ENCODE results near the gene MOB3C. TPM values are rescaled to one million over a fixed set of nuclear protein-coding genes. Genes with fewer than 3 reads are reported as not detected.

The MOB3C gene
- total and polyA plus RNA-seq, 10 of the 15 experiments (the other 5 are each of a cell fraction or from before 2014, with no cell fraction given): 1.0 to 16.0 (median 9.4) TPM

GRCh38 chr1:46621930-46622329 lies 5.3 kb upstream of the MOB3C start:
- 57% methylated on average over 7 of the region's 7 CpGs for WGBS (ENCODE audit: insufficient coverage, insufficient replicate concordance, low lambda C conversion rate, missing lambda C conversion rate)
- CTCF ChIA-PET: interaction anchor here (0.9 to 4.7 kb wide), 7 partner anchors 9 to 103 kb away, joined by 3 to 37 read pairs (median 3); no protein-coding TSS in a partner anchor
- intact Hi-C loops (cut with micrococcal nuclease; ENCODE audit: unreplicated experiment) (loop anchor here (1.0 kb wide), 1 partner anchor 103 kb away; no protein-coding TSS in a partner anchor), in situ Hi-C loops (cut with MboI) (no loop called here)
- Histone ChIP-seq H2AFZ (ENCODE audit: control insufficient read depth, low read depth, low read length) (no peak overlapping the region), H3K79me2 (ENCODE audit: control insufficient read depth, insufficient read depth, low read length) (no peaks in the 10 kb centered on the region), H3K27me3 (replicated peaks in 1 of 2; ENCODE audit: control insufficient read depth in 2 of 2, insufficient read depth in 2 of 2, low read length in 1 of 2) (no peaks in the 10 kb centered on the region), H3K36me3 (ENCODE audit: control insufficient read depth in 2 of 2, insufficient read depth in 2 of 2, low read length in 1 of 2) (no peaks in the 10 kb centered on the region), H4K20me1 (ENCODE audit: control insufficient read depth, insufficient read depth) (no peaks in the 10 kb centered on the region), H3K9me3 (replicated peaks; ENCODE audit: control insufficient read depth, insufficient read depth, low read length) (no peaks in the 10 kb centered on the region), H3K9ac (ENCODE audit: control insufficient read depth, insufficient read depth, low read length) (no peak overlapping the region), H3K4me3 (no peak overlapping the region), H3K4me1 (ENCODE audit: control insufficient read depth, insufficient read depth, low read length) (peaks cover 19% of the 10 kb centered on the region), H3K4me2 (ENCODE audit: control insufficient read depth, insufficient read depth) (no peak overlapping the region), H3K27ac (ENCODE audit: control insufficient read depth, insufficient read depth) (no peak overlapping the region)
- ATAC-seq (no peak), DNase-seq (ENCODE audit: low read depth, low spot score) (no peak), FAIRE-seq (no peak)
- BruUV-seq (replicated peaks): no TSS peak
- TF ChIP-seq WRNIP1 (IDR thresholded peaks at IDR 0.05; ENCODE audit: borderline replicate concordance, low read depth, low read length) (no peak), STAT3 (IDR thresholded peaks at IDR 0.05; ENCODE audit: low read depth, low read length) (no peak), SREBF1 (IDR thresholded peaks at IDR 0.05; ENCODE audit: low read length) (no peak), ELK1 (IDR thresholded peaks at IDR 0.05; ENCODE audit: low read depth, low read length) (no peak), MXI1 (IDR thresholded peaks at IDR 0.05; ENCODE audit: low read depth, low read length) (no peak), DPF2 (IDR thresholded peaks at IDR 0.05) (no peak), CTCF (IDR thresholded peaks at IDR 0.05 in 2 of 3, conservative IDR thresholded peaks at IDR 0.05 in 1 of 3; ENCODE audit: control insufficient read depth in 2 of 3, extremely low read depth in 1 of 3, insufficient read depth in 1 of 3, low read depth in 3 of 3, low read length in 3 of 3) (no peak), CEBPZ (IDR thresholded peaks at IDR 0.05; ENCODE audit: low read depth, low read length) (no peak), MTA2 (IDR thresholded peaks at IDR 0.05; ENCODE audit: low read depth) (no peak), SMAD5 (IDR thresholded peaks at IDR 0.05; ENCODE audit: low read depth) (no peak)
- POLR2A ChIA-PET: interaction anchor here (1.1 kb wide), 1 partner anchor 8 kb away, joined by 3 read pairs; no protein-coding TSS in a partner anchor
- SMC1A ChIA-PET (ENCODE audit: uncharacterized antibody, unreplicated experiment): interaction anchor here (1.0 to 2.3 kb wide), 2 partner anchors 99 to 103 kb away, joined by 3 to 13 read pairs; no protein-coding TSS in a partner anchor
- RAD21 ChIA-PET (ENCODE audit: unreplicated experiment): interaction anchor here (0.6 to 3.4 kb wide), 4 partner anchors 8 to 104 kb away, joined by 3 to 15 read pairs (median 3); partner anchors contain the start of gene EFCAB14
